Measurements from ENCODE around the gene BOLA3.
"Not testable (repeated sequence)": the region's sequence is repeated elsewhere in the genome, so short reads cannot be mapped to it uniquely, and the experiment has no call there.

Gene BOLA3

DNA sequence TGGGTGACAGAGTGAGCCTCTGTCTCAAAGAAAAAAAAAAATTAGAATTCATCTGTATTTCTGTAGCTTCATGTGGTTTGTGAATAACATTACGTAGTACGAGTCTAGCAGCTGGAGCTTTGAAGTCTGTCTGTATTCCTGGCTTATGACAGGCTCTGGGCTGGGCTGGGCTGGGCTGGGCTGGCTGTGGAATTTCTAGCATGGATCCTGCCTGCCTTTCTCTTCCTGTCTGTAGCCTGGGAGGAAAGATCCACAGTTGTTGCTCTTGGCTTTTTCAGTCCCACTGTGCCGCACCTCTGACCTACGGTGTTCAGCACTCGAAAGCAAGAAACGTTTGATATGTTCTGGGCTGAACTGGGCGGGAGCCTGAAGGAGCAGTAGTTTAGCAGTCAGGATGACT lies 55.4 kb downstream of the BOLA3 start:
- Histone ChIP-seq H3K9ac (no peak overlapping the region), H3K4me1 (ENCODE audit: low read depth, poor library complexity, severe bottlenecking) (no peaks in the 10 kb centered on the region), H3K27ac (no peak overlapping the region), H3K4me3 (IDR thresholded peaks at IDR 0.05; ENCODE audit: insufficient read depth, low read depth, low read length) (no peak overlapping the region), H3K4me2 (no peak overlapping the region), H3K36me3 (ENCODE audit: insufficient read depth) (no peaks in the 10 kb centered on the region; the same call in 1 of the 2 replicates), H3K27me3 (ENCODE audit: insufficient read depth, low read depth) (no peaks in the 10 kb centered on the region), H3K79me2 (ENCODE audit: insufficient read depth, low read depth) (no peaks in the 10 kb centered on the region), H4K20me1 (ENCODE audit: insufficient read depth) (no peaks in the 10 kb centered on the region), H2AFZ (ENCODE audit: low read depth) (no peak overlapping the region)
- TF ChIP-seq, protein P1, sequence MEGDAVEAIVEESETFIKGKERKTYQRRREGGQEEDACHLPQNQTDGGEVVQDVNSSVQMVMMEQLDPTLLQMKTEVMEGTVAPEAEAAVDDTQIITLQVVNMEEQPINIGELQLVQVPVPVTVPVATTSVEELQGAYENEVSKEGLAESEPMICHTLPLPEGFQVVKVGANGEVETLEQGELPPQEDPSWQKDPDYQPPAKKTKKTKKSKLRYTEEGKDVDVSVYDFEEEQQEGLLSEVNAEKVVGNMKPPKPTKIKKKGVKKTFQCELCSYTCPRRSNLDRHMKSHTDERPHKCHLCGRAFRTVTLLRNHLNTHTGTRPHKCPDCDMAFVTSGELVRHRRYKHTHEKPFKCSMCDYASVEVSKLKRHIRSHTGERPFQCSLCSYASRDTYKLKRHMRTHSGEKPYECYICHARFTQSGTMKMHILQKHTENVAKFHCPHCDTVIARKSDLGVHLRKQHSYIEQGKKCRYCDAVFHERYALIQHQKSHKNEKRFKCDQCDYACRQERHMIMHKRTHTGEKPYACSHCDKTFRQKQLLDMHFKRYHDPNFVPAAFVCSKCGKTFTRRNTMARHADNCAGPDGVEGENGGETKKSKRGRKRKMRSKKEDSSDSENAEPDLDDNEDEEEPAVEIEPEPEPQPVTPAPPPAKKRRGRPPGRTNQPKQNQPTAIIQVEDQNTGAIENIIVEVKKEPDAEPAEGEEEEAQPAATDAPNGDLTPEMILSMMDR (conservative IDR thresholded peaks at IDR 0.05; ENCODE audit: low read depth, low read length): no peak

DNA sequence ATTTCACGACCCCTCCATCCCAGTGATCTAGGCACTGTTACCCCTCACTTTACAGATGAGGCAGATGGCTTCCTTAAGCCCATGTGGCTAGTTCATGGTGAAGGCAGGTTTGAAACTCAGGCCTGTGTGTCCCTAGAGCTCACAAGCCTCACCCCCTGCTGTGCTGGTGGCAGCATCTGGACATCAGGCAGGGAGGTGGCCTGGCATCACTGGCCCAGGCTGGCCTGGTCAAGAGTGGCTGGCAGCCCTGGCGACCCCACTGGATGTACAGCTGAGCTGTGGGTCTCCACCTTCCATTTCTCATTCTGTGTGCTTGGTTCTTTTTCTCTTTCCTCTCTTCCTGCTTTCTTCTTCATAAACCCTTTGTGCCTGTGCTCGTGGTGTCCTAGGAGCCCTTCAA lies 56.3 kb downstream of the BOLA3 start:
- Histone ChIP-seq H3K79me2 (ENCODE audit: insufficient read depth, low read depth) (no peaks in the 10 kb centered on the region), H4K20me1 (ENCODE audit: insufficient read depth) (no peaks in the 10 kb centered on the region), H3K4me1 (ENCODE audit: low read depth, poor library complexity, severe bottlenecking) (no peaks in the 10 kb centered on the region), H2AFZ (ENCODE audit: low read depth) (no peak overlapping the region), H3K4me2 (no peak overlapping the region), H3K36me3 (ENCODE audit: insufficient read depth) (no peaks in the 10 kb centered on the region; the same call in 1 of the 2 replicates), H3K27me3 (ENCODE audit: insufficient read depth, low read depth) (no peaks in the 10 kb centered on the region), H3K9ac (no peak overlapping the region), H3K27ac (no peak overlapping the region), H3K4me3 (IDR thresholded peaks at IDR 0.05; ENCODE audit: insufficient read depth, low read depth, low read length) (no peak overlapping the region)
- TF ChIP-seq, protein P1 (conservative IDR thresholded peaks at IDR 0.05; ENCODE audit: low read depth, low read length): no peak

DNA sequence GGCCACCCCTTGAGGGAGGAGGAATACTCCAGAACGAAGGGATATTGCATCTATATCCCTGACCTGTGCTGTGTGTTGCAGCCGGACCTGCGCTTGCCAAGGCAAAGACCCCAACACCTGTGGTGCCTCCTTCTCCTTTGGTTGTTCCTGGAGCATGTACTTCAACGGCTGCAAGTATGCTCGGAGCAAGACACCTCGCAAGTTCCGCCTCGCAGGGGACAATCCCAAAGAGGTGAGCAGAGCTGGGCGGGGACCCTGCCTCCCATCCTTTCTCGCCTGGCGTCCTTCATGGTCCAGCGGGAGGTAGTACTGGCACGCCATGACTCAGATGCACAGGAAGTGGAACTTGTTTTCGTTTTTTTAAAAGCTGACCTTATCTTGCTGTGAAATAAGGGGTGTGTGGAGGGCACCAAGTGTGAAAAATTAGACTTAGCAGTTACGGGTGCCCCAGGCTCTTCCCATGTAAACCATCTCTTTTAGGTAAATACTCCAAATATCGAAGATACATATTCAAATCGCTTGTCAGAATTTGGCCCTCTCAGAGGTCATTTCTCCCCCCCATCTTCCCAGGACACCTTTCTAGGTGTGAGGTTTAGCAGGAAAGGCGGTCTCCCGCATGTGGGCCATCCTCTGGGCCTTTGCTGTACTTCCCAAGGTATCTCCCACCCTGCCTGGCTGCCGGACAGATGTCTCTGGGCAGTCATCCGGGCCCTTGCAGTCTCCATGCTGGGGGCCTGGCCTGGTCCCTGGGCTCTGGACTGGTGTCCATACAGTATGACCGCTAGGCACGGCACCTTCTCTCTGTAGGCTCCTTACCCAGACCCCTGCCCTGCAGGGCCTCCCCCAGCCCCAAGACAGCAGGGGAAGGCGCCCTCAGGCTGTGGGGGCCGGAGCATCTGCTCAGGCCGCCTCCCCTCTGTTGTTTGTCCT lies 57.6 kb downstream of the BOLA3 start:
- Histone ChIP-seq H3K4me3 (IDR thresholded peaks at IDR 0.05; ENCODE audit: insufficient read depth, low read depth, low read length) (no peak overlapping the region), H3K27ac (no peak overlapping the region), H3K27me3 (ENCODE audit: insufficient read depth, low read depth) (no peaks in the 10 kb centered on the region), H2AFZ (ENCODE audit: low read depth) (no peak overlapping the region), H3K79me2 (ENCODE audit: insufficient read depth, low read depth) (no peaks in the 10 kb centered on the region), H3K4me1 (ENCODE audit: low read depth, poor library complexity, severe bottlenecking) (no peaks in the 10 kb centered on the region), H3K4me2 (no peak overlapping the region), H3K36me3 (ENCODE audit: insufficient read depth) (no peaks in the 10 kb centered on the region; the same call in 1 of the 2 replicates), H4K20me1 (ENCODE audit: insufficient read depth) (no peaks in the 10 kb centered on the region), H3K9ac (no peak overlapping the region)
- TF ChIP-seq, protein P1 (conservative IDR thresholded peaks at IDR 0.05; ENCODE audit: low read depth, low read length): no peak

DNA sequence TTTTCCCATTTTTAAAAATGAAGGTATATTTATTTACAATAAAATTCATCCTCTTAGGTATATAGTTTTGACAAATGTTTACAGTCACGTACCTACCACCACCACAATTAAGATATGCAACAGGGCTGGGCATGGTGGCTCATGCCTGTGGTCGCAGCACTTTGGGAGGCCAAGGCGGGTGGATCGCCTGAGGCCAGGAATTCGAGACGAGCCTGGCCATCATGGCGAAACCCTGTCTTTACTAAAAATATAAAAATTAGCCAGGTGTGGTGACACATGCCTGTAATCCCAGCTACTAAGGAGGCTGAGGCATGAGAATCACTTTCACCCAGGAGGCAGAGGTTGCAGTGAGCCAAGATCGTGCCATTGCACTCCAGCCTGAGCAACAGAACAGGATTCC lies 59.0 kb downstream of the BOLA3 start:
- not testable (repeated sequence) for H3K36me3 ChIP-seq (ENCODE audit: insufficient read depth); H4K20me1 ChIP-seq (ENCODE audit: insufficient read depth); H3K27me3 ChIP-seq (ENCODE audit: insufficient read depth, low read depth); H3K4me3 ChIP-seq (IDR thresholded peaks at IDR 0.05; ENCODE audit: insufficient read depth, low read depth, low read length); H3K4me1 ChIP-seq (ENCODE audit: low read depth, poor library complexity, severe bottlenecking); H3K9ac ChIP-seq; H3K4me2 ChIP-seq; H3K79me2 ChIP-seq (ENCODE audit: insufficient read depth, low read depth); H2AFZ ChIP-seq (ENCODE audit: low read depth); H3K27ac ChIP-seq

DNA sequence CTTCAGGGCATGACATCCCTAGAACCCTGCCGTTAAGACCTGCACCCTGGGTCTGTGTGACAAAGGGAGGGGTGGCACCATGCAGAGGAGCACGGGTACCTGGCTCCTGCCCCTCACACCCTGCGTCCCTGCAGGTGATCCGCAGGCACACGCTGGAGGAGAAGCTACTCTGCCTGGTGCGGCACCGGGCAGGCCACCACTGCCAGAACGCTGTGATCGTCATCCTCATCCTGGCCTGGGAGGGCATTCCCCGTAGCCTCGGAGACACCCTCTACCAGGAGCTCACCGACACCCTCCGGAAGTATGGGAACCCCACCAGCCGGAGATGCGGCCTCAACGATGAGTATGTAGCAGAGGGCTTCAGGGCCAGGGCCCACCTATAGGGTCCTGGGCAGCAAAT lies 60.0 kb downstream of the BOLA3 start:
- no peak overlapping the region for H3K9ac ChIP-seq
- H3K4me1 ChIP-seq (ENCODE audit: low read depth, poor library complexity, severe bottlenecking): no peaks in the 10 kb centered on the region
- TF ChIP-seq, protein P1 (conservative IDR thresholded peaks at IDR 0.05; ENCODE audit: low read depth, low read length): no peak
- no peaks in the 10 kb centered on the region; the same call in 1 of the 2 replicates for H3K36me3 ChIP-seq (ENCODE audit: insufficient read depth)
- no peak overlapping the region for H3K27ac ChIP-seq
- no peak overlapping the region for H3K4me3 ChIP-seq (IDR thresholded peaks at IDR 0.05; ENCODE audit: insufficient read depth, low read depth, low read length)
- H3K27me3 ChIP-seq (ENCODE audit: insufficient read depth, low read depth): no peaks in the 10 kb centered on the region
- no peak overlapping the region for H2AFZ ChIP-seq (ENCODE audit: low read depth)
- H3K79me2 ChIP-seq (ENCODE audit: insufficient read depth, low read depth): no peaks in the 10 kb centered on the region
- no peak overlapping the region for H3K4me2 ChIP-seq
- H4K20me1 ChIP-seq (ENCODE audit: insufficient read depth): no peaks in the 10 kb centered on the region

All from KMS-11 (cell line).